ENCODE results near the gene GLP2R. TPM values are rescaled to one million over a fixed set of nuclear protein-coding genes. Genes with fewer than 3 reads are reported as not detected.
"Not testable (repeated sequence)": the region's sequence is repeated elsewhere in the genome, so short reads cannot be mapped to it uniquely, and the experiment has no call there.

The GLP2R gene
- total RNA-seq, 1 experiment from 2014 or later: 0.90 TPM

DNA sequence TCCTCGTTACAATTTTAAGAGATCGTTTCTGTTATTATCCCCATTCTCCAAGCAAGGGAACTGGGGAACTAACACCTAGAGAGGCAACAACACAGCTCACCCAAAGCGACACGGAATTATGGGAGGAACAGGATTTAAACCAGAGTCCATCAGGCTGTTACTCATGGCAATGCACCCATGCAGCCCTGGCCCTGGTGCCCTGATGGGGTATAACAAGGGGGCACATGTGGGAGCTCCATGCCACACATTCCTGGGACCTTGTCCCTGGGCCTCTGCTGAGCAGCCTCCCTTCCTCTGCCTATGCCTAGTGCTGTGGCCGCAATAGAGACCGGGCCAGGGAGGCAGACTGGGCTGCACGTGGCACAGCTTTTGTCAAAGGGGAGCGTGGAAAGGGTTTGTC, 92.6 kb downstream of the GLP2R start:
- no peak for DNase-seq (ENCODE audit: low read depth)

DNA sequence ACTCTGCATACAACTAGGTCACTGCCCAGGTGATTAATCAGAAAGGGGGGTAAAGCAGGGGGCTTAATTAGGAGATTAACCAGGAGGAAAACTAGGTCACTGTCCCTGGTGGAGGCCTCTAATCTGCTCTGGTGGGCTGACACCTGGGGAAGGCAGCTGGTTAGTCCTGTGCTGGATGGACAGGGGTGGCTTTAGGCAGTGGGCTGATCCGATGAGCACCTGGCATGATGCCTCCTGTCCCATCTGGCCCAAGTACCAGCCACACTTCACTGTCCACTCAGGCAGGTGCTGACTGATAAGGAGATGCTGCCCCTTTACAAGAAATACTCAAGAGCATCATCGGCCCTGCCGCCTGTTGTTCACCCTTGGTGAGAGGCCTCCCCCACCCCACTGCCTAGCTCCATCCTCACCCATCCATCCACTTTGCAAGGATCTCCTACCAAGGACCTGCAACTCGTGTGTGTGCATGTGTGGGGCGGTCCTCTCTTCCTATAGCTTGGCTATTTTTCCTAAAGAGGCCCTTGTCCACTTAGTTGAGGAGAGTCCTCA, 93.2 kb downstream of the GLP2R start:
- DNase-seq (ENCODE audit: low read depth): no peak

DNA sequence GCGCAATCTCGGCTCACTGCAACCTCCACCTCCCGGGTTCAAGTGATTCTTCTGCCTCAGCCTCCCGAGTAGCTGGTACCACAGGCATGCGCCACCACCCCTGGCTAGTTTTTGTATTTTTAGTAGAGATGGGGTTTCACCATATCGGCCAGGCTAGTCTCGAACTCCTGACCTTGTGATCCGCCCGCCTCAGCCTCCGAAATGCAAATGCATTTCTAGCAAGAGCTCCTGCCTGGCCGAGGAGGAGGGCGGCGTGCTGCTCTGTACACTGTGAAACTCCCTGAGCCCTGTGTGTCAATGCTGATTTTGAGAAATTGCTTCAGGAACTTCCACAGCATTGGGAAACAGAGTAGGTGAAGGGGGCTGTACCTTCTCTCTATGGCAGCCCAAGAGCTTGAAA, 95.5 kb downstream of the GLP2R start:
- DNase-seq (ENCODE audit: low read depth): not testable (repeated sequence)

DNA sequence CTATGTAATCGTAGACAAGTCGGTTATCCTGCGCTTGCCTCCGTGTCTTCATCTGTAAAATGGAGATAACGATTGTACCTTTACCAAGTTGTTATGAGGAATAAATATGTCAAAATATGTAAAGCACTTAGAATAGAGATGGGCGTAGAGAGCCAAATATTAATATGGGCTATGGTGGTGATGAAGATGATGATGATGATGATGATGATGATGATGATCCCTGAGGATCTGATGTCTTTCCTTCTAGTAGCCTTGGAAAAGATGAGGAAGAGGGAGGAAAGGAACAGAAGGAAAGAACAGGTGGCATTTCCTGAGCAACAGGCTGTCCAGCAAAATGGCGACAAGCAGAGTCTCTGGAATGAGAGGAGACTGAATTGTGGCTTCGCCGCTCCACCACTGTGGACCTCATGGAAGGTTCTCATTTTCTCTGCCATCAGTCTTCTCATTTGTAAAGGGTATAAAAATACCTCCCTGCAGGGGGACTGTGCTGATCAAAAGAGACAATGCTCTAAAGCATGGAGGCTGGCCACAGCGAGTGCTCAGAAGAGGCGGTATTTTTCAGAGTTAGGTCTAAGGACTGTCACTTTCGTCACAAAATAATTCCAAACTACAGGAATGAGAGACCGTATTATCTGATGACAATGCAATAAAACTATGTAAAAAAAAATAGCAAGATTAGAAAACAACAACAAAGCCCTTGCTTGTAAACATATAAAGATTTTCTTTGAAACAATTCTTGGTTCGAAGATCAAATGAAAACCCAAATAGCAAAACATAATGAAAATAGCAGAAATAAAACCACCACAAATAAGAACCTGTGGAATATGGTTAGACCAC, 96.5 kb downstream of the GLP2R start:
- no peak for DNase-seq (ENCODE audit: low read depth)

DNA sequence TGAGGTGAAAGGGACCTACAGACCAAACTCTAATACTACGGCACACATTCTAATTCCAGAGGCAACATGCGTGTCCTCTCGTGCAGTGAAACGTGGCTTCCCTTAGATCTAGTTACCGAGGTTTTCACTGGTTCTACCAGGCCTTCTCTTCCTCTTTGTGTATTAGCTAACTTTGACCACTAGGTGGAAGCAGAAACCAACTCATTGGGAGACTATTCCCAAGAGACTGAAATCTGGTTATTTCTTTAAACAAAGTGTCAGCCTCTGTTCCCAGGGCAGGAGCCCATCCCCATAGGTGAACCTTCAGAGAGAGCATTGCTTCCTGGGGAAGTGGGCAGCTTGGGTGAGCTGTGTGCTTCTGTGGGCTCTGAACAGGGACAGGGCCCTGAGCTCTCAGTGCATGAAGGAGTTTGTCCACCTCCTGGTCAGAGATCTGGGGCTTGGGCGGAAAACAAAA, 99.0 kb downstream of the GLP2R start:
- DNase-seq (ENCODE audit: low read depth): peak; percentile 63

DNA sequence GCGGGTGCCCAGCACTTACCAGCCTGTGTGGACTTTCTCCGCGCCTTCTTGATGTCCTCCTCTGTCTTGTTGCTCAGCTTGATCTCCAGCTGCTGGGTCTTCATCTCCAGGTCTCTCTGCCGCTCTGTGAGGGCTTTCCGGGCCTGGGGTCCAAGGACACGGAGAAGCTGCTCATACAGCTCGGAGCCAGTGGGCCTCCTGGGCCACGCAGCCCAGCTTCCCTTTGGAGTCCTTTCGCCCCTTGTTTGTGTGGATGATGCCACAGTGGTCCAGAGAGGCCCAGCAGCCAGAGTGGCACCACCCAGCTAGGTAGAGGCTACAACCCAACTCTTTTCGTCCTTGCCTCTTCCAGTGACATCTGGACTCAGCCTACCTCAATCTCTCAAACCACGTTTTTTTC, 99.7 kb downstream of the GLP2R start:
- no peak for DNase-seq (ENCODE audit: low read depth)

DNA sequence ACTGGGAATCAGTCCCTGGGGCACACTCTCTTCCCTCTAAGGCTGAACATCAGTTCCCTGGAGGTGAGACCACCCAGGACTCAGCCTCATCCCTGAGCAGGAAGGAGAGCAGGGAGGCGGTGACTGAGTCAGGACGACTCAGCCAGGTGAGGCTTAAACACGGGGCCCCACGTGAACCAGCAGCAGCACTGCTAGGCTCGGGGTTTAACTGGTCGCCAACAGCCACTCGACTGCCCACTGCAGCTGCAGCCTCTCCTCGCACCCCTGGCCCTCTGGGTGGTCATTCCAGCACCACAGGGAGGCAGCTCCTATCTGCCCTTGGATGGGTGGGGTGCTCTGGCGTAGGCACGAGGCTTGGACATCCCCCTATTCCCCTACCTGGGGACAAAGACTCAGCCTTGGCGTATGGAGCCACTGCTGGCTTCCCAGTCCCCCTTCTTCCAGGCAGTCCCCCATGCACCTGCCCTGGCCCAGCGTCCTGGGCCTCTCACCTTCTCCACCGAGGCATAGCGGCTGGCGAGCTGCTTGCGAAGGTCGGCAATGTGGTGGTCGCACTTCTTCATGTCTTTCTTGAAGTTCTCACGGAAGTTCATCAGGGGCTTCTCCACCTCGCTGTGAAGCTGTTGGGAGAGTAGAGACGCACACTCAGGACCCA, 100.6 kb downstream of the GLP2R start:
- no peak for DNase-seq (ENCODE audit: low read depth)

DNA sequence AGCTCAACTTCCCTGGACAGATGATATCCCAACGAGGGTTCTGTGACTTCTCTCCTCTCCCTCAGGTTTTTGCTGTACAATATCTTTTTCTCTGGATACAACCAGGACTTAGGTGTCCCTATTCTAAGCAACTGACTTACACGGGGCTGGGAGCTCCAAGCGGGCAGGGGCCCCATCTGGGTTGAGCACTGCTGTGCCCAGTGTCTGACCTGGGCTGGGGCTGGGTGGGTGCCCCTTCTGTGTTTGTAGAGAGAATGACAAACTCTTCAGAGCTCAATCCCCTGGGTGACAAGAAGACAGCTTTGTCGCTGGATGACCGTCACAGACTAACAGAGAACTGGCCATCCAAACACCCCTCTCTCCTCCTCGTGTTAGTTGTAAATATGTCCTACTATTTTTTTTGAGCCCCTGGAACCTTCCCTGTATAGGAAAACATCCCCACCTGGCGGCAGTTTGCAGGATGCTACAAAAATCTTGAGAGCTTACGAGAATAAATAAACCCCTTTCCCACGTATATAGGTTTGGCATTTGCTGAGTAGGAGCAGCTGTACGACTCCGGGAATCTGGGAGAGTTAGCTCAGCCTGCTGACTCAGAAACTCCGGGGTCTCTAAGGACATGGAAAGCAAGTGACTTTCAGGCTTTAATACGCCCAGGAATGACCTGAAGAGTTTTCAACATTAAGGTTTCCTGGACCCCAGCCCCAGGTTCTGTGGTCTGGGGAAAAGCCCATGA, 103.0 kb downstream of the GLP2R start:
- DNase-seq (ENCODE audit: low read depth): peak; percentile 88

DNA sequence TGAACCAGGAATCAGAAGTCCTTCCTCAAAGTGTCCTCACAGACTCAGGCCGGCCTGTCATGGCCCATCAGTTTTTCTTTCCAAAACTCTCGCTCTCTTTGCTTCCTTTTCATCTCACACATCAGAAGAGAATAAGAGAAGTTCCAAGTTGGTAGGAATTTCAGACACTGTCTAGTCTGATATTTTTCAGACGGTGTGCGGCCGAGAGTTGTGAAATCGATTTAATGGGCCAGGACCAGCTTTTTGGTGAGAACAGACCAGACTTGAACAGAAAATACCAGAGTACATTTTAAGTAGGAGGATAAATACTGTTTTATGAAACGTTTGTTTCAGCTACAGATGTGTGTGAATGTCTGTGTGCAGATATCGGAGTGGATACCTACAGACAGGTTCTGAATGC, 104.1 kb downstream of the GLP2R start:
- DNase-seq (ENCODE audit: low read depth): no peak

DNA sequence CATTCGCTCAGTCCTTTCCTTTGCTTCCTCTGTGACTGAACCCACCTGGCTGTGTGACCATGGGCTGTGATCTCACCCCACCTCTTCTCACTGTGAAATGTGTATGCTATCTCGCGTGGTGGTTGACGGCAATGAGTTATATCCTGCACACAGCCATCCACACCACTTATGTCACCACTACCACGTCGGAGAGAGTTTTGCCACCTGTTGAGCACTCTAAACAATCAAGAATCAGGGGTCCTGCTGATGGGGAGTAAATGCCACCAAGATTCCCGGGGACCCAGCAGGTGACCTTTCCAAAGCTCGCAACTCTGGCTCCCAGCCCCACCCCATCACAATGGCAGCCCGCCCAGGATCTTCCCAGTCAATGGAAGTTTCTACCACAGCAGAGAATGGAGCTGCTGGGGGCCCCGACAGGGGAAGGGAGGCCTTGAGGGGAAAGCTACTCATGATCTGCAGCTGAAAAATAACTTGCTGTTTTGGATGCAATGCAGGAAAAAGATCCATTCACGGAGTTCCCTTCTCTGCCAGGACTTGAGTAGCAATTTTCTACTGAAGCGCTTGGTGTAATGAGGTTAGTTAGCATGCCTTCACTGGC, 105.5 kb downstream of the GLP2R start:
- no peak for DNase-seq (ENCODE audit: low read depth)

DNA sequence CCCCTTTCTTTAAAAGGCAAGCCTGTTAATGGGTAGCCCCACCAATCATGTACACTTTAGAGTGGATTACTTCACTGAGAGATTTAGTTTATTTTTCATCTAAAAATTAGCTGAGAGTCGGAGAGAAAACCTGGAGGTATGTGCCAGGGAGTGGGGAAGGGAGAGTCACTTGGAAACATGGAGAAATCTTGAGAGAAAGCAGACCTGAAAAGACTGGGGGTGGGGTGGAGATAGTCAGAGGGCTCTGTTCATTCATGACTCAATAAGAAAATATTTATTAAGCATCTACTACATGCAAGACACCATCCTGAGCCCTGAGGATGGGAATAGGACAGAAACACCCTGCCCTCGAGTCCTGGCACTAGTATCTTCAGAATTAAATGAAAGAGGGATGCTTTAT, 106.8 kb downstream of the GLP2R start:
- peak; percentile 11 for DNase-seq (ENCODE audit: low read depth)

DNA sequence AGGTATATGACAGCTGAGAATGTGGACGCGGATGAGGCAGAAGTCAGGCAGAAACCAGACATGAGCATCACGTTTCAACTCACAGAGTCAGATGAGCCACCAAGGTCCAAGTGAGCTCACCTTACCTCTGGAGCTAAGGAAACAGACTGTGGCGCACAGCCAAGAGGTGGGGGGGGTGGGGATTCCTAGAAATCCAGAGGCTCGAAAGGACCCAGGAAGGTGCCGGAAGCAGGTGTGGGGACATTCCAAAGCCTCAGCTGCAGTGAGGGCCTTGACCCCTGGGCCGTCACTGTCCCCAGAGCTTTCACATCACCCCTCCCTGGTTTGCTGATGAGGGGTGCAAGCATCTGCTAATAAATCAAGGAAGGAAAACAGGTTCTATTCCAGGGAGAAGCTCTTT, 108.6 kb downstream of the GLP2R start:
- no peak for DNase-seq (ENCODE audit: low read depth)

DNA sequence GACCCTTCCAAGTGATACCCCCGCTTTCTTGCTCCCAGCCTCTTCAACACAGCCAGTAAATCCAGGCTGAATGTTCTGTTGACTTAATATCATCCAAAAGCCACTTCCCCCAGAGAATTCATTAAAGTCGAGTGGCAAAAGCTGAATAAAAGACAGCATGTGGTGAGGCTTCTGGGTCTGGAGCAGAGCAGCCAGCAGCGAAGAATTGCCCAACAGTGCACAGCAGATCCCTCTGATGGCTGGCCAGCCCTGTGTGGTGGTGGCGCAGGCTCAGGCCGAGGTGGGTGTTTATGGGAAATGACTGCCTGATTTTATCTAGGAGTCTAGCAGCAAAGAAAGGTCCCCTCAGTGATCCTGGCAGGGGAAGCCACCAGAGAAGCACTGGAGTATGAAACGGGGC, 109.7 kb downstream of the GLP2R start:
- DNase-seq (ENCODE audit: low read depth): no peak

DNA sequence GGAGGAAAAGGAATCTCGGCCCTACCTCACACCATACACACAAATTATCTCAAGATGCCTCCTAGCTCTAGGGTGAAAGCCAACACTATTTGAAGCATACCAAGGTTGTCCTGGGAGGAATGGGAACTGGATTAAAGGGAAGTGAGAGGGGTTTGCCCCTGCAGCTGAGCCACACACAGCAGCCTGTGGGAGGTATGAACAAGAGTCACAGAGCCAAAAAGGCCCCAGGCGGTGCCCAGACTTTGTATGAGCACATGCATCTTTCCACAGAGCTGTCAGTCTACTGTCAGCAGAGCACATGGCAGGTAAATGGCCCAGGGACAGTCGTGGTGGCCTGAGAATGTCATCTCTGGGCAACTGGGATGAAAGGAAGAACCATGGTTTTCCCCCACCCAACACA, 110.4 kb downstream of the GLP2R start:
- DNase-seq (ENCODE audit: low read depth): no peak

DNA sequence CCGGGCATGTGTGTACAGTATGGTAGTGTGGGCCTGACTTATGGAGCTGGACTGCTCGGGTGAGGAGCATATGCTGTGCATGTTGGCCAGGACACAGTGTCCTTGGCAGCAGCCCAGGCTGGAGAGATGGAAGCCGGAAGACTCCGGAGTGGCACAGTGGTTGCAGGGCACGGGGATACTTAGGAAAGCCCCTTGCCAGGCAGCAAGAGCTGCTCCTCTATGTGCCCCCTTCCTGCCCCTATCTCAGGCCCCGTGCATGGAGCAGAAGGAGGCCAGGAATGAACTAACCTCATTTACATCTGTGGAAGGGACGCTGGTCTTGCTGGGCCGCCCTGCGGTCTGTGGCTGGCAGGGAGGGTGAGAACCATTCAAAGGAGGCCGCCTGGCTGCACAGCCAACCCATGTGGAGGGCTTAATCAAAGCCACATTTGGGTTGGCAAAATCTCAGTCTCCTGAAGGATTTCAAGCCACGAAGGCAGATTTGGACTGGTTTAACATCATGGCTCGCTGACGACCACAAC, 111.6 kb downstream of the GLP2R start:
- DNase-seq (ENCODE audit: low read depth): no peak

DNA sequence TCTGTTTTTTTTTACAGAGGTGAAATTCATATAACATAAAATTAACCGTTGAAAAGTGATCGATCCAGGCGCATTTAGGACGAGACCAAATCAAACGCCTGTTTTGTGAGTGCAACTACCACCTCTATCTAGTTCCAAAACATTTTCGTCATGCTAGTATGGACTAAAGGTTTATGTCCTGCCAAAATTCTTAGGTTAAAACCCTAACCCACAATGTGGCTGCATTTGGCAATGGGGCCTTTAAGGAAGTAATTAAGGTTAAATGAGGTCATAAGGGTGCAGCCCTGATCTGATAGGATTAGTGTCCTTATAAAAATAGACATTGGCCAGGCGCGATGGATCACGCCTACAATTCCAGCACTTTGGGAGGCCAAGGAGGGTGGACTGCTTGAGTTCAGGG, 112.2 kb downstream of the GLP2R start:
- no peak for DNase-seq (ENCODE audit: low read depth)

DNA sequence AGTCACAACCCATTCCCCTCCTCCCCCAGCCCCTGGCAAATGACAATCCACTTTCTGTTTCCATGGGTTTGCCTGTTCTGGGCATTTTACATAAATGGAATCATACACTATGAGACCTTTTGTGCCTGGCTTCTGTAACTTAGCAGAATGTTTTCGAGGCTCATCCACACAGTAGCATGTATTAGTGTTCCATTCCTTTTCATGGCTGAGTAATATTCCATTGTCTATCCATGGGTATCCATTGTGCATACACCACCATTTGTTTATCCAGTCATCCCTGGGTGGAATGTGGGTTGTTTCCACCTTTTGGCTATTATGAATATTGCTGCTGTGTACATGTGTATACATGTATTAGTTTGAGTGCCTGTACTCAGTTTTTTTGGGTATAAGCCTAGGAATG, 113.0 kb downstream of the GLP2R start:
- no peak for DNase-seq (ENCODE audit: low read depth)

DNA sequence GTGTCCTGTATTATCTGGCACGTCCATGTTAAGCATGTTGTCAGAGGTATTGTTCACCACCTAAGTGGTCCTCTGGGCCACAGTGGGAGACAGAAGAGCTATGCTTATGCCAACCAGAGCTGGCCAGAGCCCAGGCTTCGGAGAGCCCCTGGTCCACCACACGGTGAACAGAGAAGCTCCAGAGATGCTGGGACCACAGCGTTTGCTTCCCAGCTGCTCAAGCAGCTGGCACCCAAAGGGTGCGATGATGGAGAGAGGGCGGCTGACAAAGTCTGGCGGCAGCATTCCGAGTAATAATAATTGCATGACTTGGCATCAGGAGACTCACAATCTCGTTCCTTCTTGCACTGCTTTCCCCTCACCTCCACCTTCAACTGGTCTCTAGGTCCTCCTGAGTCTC, 115.1 kb downstream of the GLP2R start:
- no peak for DNase-seq (ENCODE audit: low read depth)

DNA sequence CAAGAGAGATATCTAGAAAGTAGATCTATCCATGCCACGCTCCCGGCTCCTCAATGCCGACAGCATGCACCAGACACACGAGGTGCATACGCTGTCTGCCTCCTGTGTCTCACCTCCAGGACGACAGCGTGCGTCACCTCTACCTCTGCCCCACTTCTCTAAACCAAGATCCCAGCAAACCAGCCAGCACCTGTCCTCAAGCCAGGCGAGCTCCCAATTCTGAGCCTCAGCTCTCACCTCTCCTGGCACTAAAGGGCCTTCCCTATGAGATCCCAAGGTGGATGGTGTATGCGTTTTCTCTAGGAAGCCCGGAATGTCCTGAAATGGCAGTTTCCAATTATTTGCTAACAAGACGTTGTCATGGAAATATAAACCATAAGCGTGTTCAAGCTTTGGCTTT, 115.6 kb downstream of the GLP2R start:
- DNase-seq (ENCODE audit: low read depth): no peak

Measured in HT1080 (cell line).